Urothelium cell line (cell line): ENCODE measurements around the gene LEMD3.
A peak's percentile ranks its signal among the peaks of the same experiment; 100 is the strongest.

ENCODE experiments used
- DNase-seq: peaks from one replicate; pipeline ENCODE4 v3.0.0; 2011; ENCODE audit warnings: low spot score, mixed read lengths
- FAIRE-seq: peaks from 2 replicates; lab custom pipeline; 2011; peaks lifted over from hg19 to GRCh38; lab: Jason Lieb, UNC

The LEMD3 gene

DNA sequence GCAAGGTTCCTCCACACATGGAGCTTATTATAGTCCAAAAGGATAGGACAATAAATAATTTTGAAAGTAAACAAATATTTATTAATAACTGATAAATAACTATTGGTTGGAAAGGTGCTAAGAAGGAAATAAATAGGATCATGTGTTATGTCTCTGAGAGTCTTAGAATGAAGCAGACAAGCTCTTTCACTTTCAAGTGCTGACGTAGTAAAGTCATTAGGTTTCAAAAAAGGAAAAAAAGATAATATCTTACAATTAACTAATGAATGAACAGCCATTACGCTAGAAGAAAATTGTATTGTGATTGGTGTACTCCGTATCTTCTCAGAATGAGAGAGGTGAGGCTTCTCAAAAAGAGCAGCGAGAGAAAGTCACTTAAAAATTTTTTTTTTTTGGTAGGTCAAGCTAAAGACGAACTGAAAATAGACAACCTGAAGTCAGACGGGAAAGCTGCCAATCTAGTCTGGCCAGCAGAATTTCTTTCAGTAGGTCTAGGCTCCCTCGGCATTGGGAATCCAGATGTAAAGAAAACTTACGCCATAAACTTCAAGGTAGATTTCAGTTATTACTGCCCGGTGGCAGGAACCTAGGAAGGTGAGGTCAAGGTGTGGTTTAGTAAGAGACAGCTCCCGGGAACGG lies 583 bp upstream of the LEMD3 start:
- no peak for FAIRE-seq
- DNase-seq, result no peak

- peak; percentile 63 for DNase-seq
- FAIRE-seq, result no peak
Observed at GRCh38 chr12:65170209-65170881, 962 bp downstream of the LEMD3 start.

- no peak for FAIRE-seq
- no peak for DNase-seq
Observed at GRCh38 chr12:65171073-65171472, 1.7 kb downstream of the LEMD3 start.

DNA sequence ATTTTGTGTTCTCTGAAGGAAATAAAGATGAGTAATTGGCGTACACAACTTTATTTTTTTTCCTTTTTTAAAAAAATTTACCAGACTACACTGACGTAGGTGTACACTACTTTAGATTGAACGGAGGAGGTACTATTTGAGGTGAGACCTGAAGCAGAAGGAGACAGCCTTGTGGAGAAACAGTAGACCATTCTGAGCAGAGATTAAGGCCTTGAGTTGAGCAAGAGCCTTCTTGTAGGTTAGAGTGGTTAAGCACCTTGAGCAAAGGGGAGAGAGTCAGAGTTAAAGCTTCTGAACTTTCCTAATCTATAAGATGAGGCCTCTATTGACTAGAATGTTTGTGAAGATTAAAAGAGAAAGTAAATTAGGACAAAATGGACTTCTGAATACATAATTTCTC lies 2.5 kb downstream of the LEMD3 start:
- DNase-seq (no peak), FAIRE-seq (no peak)

DNA sequence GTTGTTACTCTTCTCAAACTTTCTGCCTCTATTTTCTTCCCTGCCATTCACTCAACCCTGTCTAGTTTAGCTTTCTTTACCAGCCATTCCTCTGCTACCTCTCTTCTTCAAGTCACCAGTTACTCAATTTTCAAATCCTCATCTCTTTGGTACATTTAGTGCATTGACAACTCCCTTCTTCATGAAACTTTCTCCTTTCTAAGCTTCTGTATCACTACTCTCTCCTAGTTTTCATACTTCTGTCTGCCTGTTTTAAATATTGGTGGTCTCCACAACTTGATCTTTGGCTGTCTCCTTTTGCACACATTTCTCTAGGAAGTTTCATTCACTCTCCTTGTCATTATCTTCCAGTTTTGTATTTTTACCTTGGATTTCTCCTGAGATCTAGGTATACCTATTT lies 6.0 kb downstream of the LEMD3 start:
- DNase-seq, result no peak
- FAIRE-seq, result no peak

GRCh38 chr12:65182012-65182739 lies 12.8 kb downstream of the LEMD3 start:
- FAIRE-seq (no peak), DNase-seq (no peak)

DNA sequence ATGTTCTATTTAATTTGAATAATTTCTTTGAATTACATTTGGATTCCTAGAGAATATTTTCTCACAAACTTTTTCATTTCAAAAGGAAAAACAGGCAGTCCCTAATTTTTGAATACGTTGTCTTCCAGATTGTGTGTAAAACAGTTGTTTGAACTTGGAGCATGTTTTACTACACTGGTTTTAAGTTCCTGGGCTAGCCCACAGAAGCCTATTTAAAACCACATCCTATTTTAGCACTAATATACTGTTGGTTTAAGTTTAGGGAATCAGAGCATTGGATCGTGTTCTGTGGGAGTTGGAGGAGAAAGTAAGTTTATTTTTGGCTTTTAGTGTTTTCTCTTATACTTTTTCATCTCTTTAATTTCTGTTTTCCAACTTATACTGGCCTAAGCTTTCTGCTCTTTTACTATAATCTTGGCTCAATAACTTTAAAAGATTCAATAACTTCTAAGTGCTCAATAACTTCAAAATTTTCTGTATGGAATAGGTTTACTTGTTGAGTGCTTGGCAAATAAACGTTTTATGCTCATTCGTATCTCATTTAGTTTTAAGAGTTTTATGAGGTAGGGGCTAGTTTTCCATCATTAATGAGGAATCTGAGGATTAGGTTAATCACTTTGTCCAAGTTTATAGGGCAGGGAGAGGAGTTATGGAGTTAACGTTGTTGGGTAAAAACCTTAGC lies 14.9 kb downstream of the LEMD3 start:
- DNase-seq, result no peak
- FAIRE-seq, result no peak

DNA sequence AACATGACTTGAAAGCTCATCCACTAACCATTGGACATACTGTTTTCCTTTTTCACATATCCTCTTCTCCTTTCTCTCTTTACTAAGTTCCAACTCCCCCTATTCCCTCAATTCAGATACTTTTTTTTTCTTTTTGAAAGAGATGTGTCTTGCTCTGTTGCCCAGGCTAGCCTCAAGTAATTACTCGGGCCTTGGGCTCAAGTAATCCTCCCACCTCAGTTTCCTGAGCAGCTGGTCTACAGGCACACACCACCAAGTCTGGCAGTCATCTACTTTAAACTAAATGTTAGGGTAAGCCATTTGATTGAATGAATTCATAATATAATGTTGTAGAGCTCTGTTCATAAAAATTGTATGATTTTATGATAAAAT lies 15.5 kb downstream of the LEMD3 start:
- no peak for FAIRE-seq
- no peak for DNase-seq

DNA sequence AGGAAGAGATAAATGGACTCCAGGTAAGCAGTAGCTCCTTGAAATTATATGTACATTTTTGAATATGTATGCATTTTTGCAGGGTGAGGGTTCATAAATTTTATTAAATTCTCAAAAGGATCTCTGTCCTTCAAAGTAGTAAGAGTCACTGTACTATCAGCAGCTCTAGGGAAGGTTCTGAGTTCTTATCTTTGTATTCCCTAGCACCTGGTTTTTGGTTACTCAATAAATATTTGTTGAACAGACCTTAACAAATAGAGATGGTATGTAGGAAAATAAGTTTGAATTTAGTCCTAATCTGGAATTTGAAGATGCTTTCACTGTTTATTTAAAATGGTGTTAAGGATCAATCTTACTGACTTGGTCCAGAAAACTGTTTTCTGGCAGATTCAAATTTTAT lies 18.3 kb downstream of the LEMD3 start:
- DNase-seq, result no peak
- FAIRE-seq, result no peak

- FAIRE-seq (no peak), DNase-seq (no peak)
Observed at GRCh38 chr12:65188179-65188701, 18.9 kb downstream of the LEMD3 start.

DNA sequence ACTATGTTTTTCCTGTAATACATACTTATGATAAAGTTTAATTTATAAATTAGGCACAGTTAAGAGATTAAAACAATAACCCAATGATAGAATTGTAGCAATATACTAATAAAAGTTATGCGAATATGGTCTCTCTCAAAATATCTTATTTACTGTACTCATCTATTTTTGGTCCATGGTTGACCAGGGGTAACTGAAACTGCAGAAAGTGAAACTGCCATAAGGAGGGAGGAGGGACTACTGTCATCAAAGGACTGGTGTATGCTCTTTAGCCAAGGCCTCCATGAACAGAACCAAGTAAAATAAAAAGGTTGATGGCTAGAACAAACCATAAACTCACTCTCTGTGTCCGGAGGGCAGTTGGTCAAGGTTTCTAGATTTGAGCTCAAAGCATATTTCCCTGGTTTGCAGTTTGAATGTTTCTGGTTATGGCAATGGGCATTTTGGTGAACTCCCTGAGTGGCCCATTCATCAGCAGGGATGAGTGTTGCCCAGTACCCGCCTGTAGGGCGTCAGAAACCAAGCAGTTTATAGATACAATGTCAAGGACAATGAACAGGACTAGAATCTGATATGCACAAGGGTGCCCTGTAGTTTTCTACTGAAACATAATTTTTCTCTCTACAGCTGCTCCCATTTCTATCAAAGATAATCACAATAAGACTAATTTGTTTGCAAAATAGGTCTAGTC lies 19.8 kb downstream of the LEMD3 start:
- FAIRE-seq, result no peak
- DNase-seq, result no peak

DNA sequence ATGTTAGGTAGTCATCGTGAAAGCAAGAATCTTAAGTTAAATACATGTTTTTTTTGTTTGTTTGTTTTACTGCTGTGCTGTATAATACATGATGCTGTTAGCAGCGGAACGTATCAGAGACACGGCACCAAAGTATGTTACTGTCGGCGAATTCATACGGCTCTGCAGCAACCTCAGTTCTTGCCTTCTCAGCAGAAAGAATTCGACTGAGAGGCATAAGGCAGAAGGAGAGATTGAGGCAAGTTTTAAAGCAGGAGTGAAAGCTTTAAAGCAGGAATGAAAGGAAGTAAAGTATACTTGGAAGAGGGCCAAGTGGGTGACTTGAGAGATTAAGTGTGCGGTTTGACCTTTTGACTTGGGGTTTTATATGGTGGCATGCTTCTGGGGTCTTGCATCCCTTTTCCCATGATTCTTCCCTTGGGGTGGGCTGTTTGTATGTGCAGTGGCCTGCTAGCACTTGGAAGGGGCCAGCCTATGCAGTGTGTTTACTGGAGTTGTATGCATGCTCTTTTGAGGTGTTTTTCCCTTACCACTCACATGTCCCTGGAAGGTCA lies 23.7 kb downstream of the LEMD3 start:
- no peak for FAIRE-seq
- DNase-seq, result no peak

DNA sequence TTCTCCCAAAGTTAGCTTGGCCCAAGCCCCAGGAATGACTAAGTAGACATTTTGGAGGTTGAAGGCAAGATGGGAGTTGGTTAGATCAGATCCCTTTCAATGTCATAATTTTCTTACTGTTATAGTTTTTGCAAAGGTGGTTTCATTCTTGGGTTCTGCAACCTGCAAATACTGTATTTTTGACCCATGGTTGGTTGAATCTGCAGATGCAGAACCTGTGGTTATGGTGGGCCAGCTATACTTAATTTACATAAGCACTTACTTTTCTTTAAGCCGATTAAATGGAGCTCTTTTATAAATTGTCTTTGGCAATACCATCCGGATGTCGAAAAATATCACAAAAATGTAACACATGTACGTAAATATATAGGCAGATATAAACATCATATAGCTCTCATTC lies 25.6 kb downstream of the LEMD3 start:
- FAIRE-seq, result no peak
- DNase-seq, result no peak

DNA sequence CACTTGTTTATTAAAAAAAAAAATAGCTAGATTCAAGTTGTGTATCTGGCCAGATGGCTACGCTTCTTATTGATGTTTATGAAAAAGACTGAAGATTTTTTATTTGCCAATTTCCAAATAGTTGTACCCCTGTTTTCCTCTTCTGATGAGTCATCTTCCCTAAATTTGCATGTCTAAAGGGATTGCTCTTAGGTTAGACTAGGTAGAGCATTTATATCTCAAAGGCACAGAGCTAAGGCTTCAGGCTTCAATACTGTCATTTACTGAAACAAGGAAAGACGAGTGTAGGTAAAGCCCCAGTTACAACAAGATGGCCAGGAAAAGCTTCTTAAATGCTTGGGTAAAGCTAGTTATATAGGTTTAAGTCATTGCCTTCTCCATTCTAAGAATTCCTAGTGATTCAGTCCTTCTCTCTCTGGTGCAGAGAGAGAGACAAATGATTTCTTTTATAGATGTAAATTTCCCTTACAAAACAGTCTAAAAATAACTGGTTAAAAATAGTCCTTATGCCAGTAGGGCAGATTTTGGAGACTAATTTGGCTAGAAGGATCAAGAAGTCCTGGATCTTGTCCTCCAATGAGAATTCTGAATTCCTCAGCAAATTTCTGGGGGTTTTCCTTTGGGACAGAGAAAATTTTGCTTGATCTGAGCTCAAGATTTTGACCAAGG lies 26.1 kb downstream of the LEMD3 start:
- DNase-seq (no peak), FAIRE-seq (no peak)

- DNase-seq, result no peak
- no peak for FAIRE-seq
Observed at GRCh38 chr12:65196762-65197567, 27.6 kb downstream of the LEMD3 start.

- FAIRE-seq, result no peak
Observed at GRCh38 chr12:65199604-65200003, 30.2 kb downstream of the LEMD3 start.

GRCh38 chr12:65200007-65200665 lies 30.8 kb downstream of the LEMD3 start:
- no peak for DNase-seq
- no peak for FAIRE-seq

More at GRCh38 chr12:65199604-65200003, 30.2 kb downstream of the LEMD3 start:
- DNase-seq, result no peak

GRCh38 chr12:65203376-65203775 lies 34.0 kb downstream of the LEMD3 start:
- DNase-seq (no peak), FAIRE-seq (no peak)
